Right renal cortex interstitium (tissue), 3 donors: ENCODE measurements around the gene RARS2. TPM values are rescaled to one million over a fixed set of nuclear protein-coding genes. Genes with fewer than 3 reads are reported as not detected.
"Not testable (repeated sequence)": the region's sequence is repeated elsewhere in the genome, so short reads cannot be mapped to it uniquely, and the experiment has no call there.

Experiments used
- DNase-seq, 3 donors: peaks; one replicate each; pipeline ENCODE4 v3.0.0-alpha.2; 2013; ENCODE audit warnings: low read depth in 3 of 3, low spot score in 2 of 3
- polyA plus RNA-seq, 3 donors: library from polyadenylated mRNA; unstranded; fragments of 120-200 nt; gene quantifications; one replicate each; pipeline ENCODE4 v1.2.1, GENCODE V29; 2013; ENCODE audit not compliant: insufficient read length in 3 of 3

RARS2 gene, protein sequence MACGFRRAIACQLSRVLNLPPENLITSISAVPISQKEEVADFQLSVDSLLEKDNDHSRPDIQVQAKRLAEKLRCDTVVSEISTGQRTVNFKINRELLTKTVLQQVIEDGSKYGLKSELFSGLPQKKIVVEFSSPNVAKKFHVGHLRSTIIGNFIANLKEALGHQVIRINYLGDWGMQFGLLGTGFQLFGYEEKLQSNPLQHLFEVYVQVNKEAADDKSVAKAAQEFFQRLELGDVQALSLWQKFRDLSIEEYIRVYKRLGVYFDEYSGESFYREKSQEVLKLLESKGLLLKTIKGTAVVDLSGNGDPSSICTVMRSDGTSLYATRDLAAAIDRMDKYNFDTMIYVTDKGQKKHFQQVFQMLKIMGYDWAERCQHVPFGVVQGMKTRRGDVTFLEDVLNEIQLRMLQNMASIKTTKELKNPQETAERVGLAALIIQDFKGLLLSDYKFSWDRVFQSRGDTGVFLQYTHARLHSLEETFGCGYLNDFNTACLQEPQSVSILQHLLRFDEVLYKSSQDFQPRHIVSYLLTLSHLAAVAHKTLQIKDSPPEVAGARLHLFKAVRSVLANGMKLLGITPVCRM
- 10 to 100 TPM; 54.4 to 60.1 (median 58.9) TPM for polyA plus RNA-seq

GRCh38 chr6:87589693-87590416 is at the start of gene RARS2, which contains the start of gene ORC3:
Gene RARS2, minus strand, starts transcription at chr6:87589987. Its CDS starts 30 bp downstream, at chr6:87589957.
Gene ORC3, plus strand, starts transcription at chr6:87590135. Its CDS starts 34 bp downstream, at chr6:87590169.
- peak; percentile 76 to 89 (median 85) for DNase-seq

DNA sequence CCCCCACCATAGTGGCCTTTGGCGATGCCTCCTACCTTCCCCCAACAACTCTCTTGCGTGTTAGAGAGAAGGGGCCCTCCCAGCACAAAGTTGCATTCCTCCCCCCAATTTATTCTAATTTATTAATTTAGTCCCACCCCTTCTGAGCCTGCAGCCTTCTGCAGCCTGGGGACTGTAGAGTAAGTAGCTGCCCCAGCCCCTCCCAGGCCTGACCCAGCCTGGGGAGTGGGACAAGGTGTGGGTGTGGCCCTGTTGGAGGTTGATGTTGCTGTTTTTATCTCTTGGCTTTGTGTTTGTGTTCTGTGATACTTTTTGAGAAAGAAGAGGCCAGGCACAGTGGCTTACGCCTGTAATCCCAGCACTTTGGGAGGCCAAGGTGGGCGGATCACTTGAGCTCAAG is 49.6 kb upstream of the RARS2 start:
- no peak for DNase-seq

GRCh38 chr6:87637106-87637505 is 47.3 kb upstream of the RARS2 start:
- DNase-seq = no peak

DNA sequence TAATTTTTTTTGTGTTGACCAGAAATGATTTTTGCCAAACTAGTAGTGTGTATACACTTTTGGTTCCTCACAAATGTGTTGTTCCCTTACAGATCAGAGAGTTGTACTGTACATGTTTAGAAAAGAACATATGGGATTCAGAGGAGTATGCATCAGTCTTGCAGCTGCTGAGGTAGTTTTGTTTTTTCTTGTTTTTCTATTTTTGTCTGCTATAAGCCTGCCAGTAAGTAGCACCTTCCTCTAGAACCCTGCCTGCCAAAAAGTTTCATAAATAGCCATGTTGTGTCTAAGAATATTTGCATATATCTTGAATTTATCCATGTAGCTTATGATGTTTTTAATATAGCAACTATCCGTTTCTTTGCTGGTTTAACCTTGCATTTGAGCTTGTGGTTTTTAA is 46.5 kb upstream of the RARS2 start:
- no peak for DNase-seq

DNA sequence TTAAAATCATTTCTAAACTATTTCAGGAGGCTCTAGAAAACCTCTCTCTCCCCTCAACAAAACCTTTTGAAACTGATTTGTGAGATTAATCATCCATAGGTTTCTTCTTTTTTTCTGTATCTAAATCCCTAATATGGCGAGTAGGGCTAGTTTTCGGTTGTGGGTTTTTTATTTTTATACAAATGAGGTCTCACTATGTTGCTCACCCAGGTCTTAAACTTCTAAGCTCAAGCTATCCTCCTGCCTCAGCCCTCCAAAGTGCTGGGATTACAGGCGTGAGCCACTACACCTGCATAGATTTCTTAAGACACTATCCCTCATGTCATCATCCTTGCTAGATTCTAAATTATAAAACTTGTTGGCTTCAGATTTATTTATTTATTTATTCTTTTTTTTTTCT is 44.1 kb upstream of the RARS2 start:
- DNase-seq = no peak

DNA sequence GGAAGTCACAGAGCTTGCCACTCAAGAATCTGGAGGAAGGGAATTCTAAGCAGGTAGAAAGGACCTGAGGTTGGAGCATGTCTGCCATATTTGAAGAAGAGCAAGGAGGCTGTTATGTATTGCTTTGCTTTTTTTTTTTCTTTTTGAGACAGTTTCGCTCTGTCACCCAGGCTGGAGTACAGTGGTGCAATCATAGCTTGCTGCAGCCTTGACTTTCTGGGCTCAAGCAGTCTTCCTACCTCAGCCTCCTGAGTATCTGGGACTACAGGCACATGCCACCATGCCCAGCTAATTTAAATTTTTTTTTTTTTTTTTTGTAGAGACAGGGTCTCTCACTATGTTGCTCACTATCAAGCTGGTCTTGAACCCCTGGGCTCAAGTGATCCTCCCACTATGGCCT is 41.0 kb upstream of the RARS2 start:
- no peak for DNase-seq

DNA sequence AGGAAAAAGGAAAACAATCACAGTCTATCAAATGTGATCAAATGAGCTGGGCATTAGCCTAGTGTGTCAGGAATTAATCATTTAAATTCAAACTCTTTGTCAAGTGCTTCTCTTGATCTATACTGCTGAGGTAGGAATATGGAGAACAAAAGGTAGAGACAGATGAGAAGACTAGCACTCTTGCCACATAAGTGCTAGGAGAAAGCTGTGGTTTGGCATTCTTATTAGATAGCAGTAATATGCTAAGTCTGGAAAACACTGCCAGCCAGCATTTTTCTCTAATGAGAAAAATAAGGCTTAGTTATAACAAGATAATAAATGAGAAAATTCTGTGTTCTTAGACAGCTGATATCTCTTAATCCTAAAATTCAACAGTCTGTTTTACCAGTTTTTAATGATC is 39.1 kb upstream of the RARS2 start:
- DNase-seq = no peak

DNA sequence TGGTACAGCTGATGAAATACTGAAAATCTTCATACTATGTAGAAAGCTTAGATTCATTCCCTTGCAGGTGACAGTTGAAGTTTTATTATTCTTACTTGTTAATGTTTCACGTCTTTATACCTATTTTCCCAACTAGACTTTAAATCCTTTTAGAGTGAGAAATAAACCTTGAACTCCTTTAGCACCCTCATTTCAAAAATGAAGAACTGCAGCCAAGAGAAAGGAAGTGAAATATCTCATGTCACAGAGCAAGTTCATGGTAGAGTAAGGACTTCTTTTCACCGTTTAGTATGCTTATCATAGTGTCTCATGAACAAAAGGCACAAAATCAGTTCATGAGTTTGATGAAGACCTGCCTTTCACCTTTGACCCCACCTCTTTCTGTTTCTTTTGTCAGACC is 38.6 kb upstream of the RARS2 start:
- no peak for DNase-seq

DNA sequence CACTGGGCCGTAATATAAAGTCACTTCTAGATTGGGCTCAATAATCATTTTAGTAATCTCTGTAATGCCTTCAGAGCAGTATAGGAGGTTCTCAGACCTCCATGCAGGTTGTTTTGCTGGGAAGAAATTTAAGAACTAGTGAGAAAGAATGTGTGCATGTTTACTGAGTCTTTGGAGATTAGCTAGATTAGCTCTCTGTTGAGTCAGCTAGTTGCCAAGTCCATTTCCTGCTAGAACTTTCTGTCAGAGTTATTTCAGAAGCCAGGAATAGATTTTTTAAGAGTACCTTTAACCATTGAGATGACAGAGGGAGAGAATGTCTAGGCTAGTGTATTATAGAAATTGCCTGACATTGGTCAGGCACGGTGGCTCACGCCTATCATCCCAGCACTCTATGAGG is 33.5 kb upstream of the RARS2 start:
- DNase-seq = no peak

DNA sequence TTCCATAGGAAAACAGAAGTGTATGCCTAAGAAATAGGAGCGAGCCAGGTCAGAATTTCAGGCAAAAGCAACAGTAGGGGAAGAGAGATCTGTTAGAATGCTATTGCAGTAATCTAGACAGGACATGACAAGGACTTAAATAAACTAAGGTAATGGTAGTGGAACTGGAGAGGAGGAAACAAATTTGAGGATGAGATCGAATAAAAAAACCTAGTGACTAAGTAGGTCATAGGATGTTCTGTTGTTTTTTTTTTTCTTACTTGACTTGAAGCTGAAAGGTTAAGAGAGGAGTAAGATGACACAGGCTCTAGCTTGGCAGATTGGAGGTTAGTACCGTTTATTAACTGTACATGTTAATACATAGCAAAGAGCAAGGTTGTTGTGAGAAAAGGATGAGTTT is 28.7 kb upstream of the RARS2 start:
- DNase-seq = no peak

GRCh38 chr6:87617405-87617804 is 27.6 kb upstream of the RARS2 start:
- no peak for DNase-seq

GRCh38 chr6:87613018-87613417 is 23.2 kb upstream of the RARS2 start:
- not testable (repeated sequence) for DNase-seq

- no peak for DNase-seq
These were observed 19.0 kb upstream of the RARS2 start for GRCh38 chr6:87608802-87609201.

- DNase-seq = no peak
These were observed 16.4 kb upstream of the RARS2 start for GRCh38 chr6:87606199-87606598.

- no peak for DNase-seq
These were observed 10.8 kb upstream of the RARS2 start for GRCh38 chr6:87600576-87600975.

GRCh38 chr6:87590990-87591389 is 1.2 kb upstream of the RARS2 start:
- no peak for DNase-seq

DNA sequence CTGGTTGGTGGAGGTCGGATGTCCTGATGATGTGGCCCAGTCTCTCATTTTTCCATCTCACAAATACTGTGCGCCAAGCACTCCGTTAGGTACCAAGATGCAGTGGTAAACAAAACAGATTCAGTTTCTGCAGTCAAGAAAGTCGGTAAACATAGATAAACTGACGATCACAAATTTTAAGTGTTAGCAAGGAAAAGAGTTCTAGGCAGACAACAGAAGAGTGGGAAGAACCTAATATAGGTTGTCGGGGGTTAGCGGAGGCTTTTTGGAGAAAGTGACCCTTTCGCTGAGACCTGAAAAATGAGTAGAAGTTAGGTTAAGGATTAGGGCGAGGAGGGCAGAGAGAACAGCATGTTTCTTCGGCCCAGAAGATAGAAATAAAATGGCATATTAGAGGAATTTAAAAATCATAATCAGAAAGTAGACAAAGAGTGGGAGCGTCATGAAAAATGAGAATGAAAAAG is 662 bp upstream of the RARS2 start:
- DNase-seq = no peak

DNA sequence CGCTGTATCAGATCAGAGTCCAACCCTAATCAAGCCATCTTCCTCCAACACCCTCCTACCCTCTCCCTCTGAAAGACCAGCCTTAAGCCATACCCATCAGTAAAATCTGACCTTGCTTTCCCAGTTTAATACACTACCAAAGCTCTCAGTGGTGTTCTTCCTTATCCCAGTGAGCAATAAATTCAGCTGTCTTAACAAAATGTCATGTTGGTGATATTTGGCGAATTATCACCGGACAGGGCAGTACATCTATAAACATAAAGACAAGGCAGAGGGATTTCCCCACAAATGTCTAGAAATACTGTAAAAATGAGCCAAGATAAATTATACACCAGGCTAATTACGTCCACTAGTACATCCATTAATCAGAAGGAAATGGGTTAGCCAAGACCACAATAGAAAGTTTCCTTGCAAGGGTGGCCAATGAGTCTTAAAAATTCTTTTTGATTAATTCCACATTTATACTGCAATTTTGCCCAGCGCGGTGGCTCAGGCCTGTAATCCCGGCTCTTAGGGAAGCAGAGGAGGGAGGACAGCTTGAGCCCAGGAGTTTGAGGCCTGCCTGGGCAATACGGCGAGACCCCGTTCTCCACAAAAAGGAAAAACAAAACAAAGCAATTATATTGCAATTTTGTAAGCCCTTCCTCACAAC is 905 bp downstream of the RARS2 start:
- no peak for DNase-seq

DNA sequence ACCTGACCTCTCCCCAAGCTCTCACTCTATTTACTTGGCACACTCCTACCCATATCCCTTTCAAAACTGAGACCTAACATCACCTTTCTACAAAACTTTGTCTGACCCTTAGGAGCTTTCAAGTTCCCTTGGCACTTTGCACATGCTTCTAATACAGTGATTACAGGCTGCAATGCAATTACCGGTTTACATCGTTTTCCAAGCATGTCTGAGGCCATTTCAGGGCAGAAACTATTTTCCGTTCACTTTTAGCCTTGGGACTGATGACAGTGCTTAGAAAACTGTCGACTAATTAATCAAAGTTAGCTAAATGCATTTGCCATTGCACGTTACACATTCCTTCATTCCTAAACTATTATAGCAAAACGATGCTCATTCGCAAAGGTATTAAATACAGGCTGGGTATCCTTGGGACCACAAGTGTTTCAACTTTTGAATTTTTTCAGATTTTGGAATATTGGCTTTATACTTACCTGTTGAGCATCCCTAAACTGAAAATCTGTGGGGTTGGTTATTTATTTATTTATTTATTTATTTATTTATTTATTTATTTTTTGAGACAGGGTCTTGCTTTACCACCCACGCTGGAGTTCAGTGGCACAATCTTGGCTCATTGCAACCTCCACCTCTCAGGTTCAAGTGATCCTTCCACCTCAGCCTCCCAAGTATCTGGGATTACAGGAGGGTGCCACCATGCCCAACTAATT is 3.3 kb downstream of the RARS2 start:
- no peak for DNase-seq

- DNase-seq = no peak
These were observed 6.0 kb downstream of the RARS2 start for GRCh38 chr6:87583822-87584221.
